Lower leg skin (tissue), 3 donors: Measurements from ENCODE around the gene SMPDL3B.

Experiments
- POLR2A ChIP-seq, 2 donors: fragments of 450-650 bp; IDR thresholded peaks; one replicate each; pipeline ENCODE4 v1.6.1; 2016 to 2017; ENCODE audit warnings: antibody characterized with exemption in 2 of 2, mild to moderate bottlenecking in 1 of 2, moderate library complexity in 1 of 2
- TF ChIP-seq, protein P1 (sequence below), 3 donors: fragments of 450-650 bp; IDR thresholded peaks; one replicate each; pipeline ENCODE4 v1.5.1; 2016; ENCODE audit warnings: antibody characterized with exemption in 3 of 3, mild to moderate bottlenecking in 3 of 3, moderate library complexity in 2 of 3

DNA sequence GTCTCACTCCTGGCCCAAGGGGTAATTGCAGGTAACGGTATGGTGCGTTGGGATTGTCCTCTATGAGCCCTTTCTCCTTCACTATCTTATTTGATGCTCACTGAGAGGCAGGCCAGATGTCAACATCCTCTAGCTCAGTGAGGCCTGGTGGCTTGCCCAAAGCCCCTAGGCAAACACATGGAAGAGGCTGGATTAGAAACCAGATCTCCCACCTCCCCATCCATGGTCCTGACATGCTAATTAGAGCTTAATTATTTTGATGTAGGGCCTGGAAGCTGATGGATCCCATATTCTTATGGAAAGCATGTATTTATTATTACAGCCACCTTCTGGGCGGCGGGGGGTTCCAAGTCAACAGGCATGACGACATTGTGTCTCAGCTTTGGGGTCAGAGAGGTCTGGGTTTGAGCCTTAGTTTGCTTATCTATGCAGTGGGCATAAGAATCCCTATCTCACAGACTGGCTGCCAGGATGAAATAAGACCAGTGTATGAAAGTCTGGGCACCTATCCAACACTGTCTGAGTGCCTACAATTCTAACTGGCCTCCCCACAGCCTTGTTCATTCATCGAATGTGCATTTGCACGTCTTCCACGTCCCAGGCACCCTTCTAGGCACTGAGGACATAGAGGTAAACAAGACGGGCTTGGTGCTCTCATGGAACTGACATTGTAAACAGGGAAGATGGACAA is 6.2 kb downstream of the SMPDL3B start:
- TF ChIP-seq, protein P1, sequence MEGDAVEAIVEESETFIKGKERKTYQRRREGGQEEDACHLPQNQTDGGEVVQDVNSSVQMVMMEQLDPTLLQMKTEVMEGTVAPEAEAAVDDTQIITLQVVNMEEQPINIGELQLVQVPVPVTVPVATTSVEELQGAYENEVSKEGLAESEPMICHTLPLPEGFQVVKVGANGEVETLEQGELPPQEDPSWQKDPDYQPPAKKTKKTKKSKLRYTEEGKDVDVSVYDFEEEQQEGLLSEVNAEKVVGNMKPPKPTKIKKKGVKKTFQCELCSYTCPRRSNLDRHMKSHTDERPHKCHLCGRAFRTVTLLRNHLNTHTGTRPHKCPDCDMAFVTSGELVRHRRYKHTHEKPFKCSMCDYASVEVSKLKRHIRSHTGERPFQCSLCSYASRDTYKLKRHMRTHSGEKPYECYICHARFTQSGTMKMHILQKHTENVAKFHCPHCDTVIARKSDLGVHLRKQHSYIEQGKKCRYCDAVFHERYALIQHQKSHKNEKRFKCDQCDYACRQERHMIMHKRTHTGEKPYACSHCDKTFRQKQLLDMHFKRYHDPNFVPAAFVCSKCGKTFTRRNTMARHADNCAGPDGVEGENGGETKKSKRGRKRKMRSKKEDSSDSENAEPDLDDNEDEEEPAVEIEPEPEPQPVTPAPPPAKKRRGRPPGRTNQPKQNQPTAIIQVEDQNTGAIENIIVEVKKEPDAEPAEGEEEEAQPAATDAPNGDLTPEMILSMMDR (IDR thresholded peaks at IDR 0.05) = no peak
- TF ChIP-seq POLR2A (IDR thresholded peaks at IDR 0.05) = no peak
